Stomach (tissue), 9 donors: ENCODE results near the gene ARL6IP4. TPM values are rescaled to one million over a fixed set of nuclear protein-coding genes. Genes with fewer than 3 reads are reported as not detected.

Source experiments
- DNase-seq, 2 donors: peaks; one replicate each; pipeline versions ENCODE4 v3.0.0 to v3.0.0-alpha.2; 2013 to 2019
- H3K27ac ChIP-seq, 5 donors: fragments of 200-600 bp in 4 of 5; sonication (generic) in 4 of 5; one replicate each; pipeline ENCODE4 v1.5.1; 2013 to 2019; ENCODE audit warnings: mild to moderate bottlenecking in 1 of 5, moderate library complexity in 1 of 5
- H3K27me3 ChIP-seq, 3 donors: fragments of 200-600 bp; sonication (generic); one replicate each; pipeline ENCODE4 v1.5.1; 2017 to 2019; ENCODE audit warnings: mixed run types in 1 of 3
- H3K36me3 ChIP-seq, 4 donors: fragments of 200-600 bp; sonication (generic); 1 replicate in 3 of 4; 2 replicates in 1 of 4; pipeline ENCODE4 v1.5.1; 2016 to 2019
- H3K4me1 ChIP-seq, 4 donors: fragments of 200-600 bp; sonication (generic); one replicate each; pipeline ENCODE4 v1.5.1; 2016 to 2019
- H3K4me3 ChIP-seq, 4 donors: fragments of 200-600 bp; sonication (generic) in 3 of 4; one replicate each; pipeline ENCODE4 v1.5.1; 2016 to 2019; ENCODE audit warnings: mild to moderate bottlenecking in 1 of 4
- H3K9me3 ChIP-seq, 4 donors: fragments of 200-600 bp; sonication (generic); one replicate each; pipeline ENCODE4 v1.5.1; 2016 to 2019
- CTCF ChIP-seq, 7 experiments: fragments of 450-650 bp in 4 of 7; fragments of 200-600 bp in 3 of 7; sonication (generic) in 3 of 7; IDR thresholded peaks; one replicate each; pipeline ENCODE4 v1.5.1; 2016 to 2019; ENCODE audit warnings: antibody characterized with exemption in 7 of 7, control low read depth in 2 of 7, mild to moderate bottlenecking in 1 of 7
- EP300 ChIP-seq: sonication (generic); formaldehyde crosslinking; IDR thresholded peaks from one replicate; pipeline ENCODE4 v1.6.1; 2017; ENCODE audit warnings: antibody characterized with exemption
- POLR2A ChIP-seq, 4 donors: fragments of 450-650 bp; IDR thresholded peaks; one replicate each; pipeline ENCODE4 v1.6.1; 2016; ENCODE audit warnings: antibody characterized with exemption in 4 of 4, control low read depth in 2 of 4, mild to moderate bottlenecking in 1 of 4, moderate library complexity in 1 of 4
- POLR2AphosphoS5 ChIP-seq, 3 donors: sonication (generic); formaldehyde crosslinking; IDR thresholded peaks; one replicate each; pipeline ENCODE4 v1.6.1; 2016; ENCODE audit warnings: antibody characterized with exemption in 3 of 3
- WGBS, 5 donors: extraction: QIAGEN DNeasy Blood & Tissue Kit in 3 of 5; methylation state at CpG; one replicate each; pipeline versions ENCODE4 v1.1.5 to v1.1.7; 2013 to 2018; 5-methylcytosine and 5-hydroxymethylcytosine counted together
- intact Hi-C: fragments of 100-400 bp; cut with DNase I; formaldehyde crosslinking; loops from one replicate; pipeline ENCODE4 v1.15.1; 2023; ENCODE audit warnings: low total_unique reads
- polyA plus RNA-seq, 3 donors: library from polyadenylated mRNA; stranded (reverse); fragments of 200-250 nt; gene quantifications; one replicate each; pipeline ENCODE4 v1.2.3, GENCODE V29; 2013
- total RNA-seq, 5 donors: library from RNA; depleted of rRNA; stranded (reverse); fragments of >200 nt; gene quantifications; one replicate each; pipeline versions ENCODE4 v1.1.0 to v1.2.3, GENCODE V29; 2014 to 2016
- donor health status: healthy with polysubstance abuse.
- donor health status: Bipolar disorder and iron deficiency.
- donor health status: healthy.

The ARL6IP4 gene
- total and polyA plus RNA-seq, 8 donors = 104 to 432 (median 284) TPM

GRCh38 chr12:122955156-122955555, 25.3 kb upstream of the ARL6IP4 start:
- 54 to 77% (median 66%) methylated on average over 4 to 8 of the region's 8 CpGs for WGBS, 5 donors
- H3K27ac ChIP-seq = no peak overlapping the region
- peaks cover 0 to 23% (median 5%) of the 10 kb centered on the region in 4 donors for H3K4me1 ChIP-seq
- no peak for DNase-seq
- H3K27me3 ChIP-seq = no peaks in the 10 kb centered on the region
- TF ChIP-seq POLR2AphosphoS5 (IDR thresholded peaks at IDR 0.05) (no peak), POLR2A (IDR thresholded peaks at IDR 0.05) (no peak), EP300 (no peak), CTCF (IDR thresholded peaks at IDR 0.05) (no peak)
- intact Hi-C loops = no loop called here
- peaks cover 5 to 35% (median 13%) of the 10 kb centered on the region in 4 donors for H3K36me3 ChIP-seq
- H3K4me3 ChIP-seq = no peak overlapping the region
- no peaks in the 10 kb centered on the region for H3K9me3 ChIP-seq

GRCh38 chr12:122956035-122956434, 24.4 kb upstream of the ARL6IP4 start:
- no peak overlapping the region for H3K4me3 ChIP-seq
- no peaks in the 10 kb centered on the region for H3K27me3 ChIP-seq
- H3K36me3 ChIP-seq = peaks cover 5 to 35% (median 13%) of the 10 kb centered on the region in 4 donors
- no peak for DNase-seq
- peaks cover 0 to 15% (median 5%) of the 10 kb centered on the region in 4 donors for H3K4me1 ChIP-seq
- intact Hi-C loops = no loop called here
- no peaks in the 10 kb centered on the region for H3K9me3 ChIP-seq
- TF ChIP-seq POLR2AphosphoS5 (IDR thresholded peaks at IDR 0.05) (no peak), EP300 (no peak), POLR2A (IDR thresholded peaks at IDR 0.05) (no peak), CTCF (IDR thresholded peaks at IDR 0.05) (no peak)
- H3K27ac ChIP-seq = no peak overlapping the region
- 71 to 92% (median 82%) methylated on average over 2 of the region's 2 CpGs for WGBS, 5 donors

- intact Hi-C loops = no loop called here
- no peak overlapping the region for H3K27ac ChIP-seq
- TF ChIP-seq EP300 = no peak
- TF ChIP-seq POLR2AphosphoS5 (IDR thresholded peaks at IDR 0.05) = no peak
- no peak for TF ChIP-seq CTCF (IDR thresholded peaks at IDR 0.05)
- no peak for TF ChIP-seq POLR2A (IDR thresholded peaks at IDR 0.05)
- no peaks in the 10 kb centered on the region for H3K27me3 ChIP-seq
- peaks cover 5 to 35% (median 13%) of the 10 kb centered on the region in 4 donors for H3K36me3 ChIP-seq
- peaks cover 6 to 25% (median 19%) of the 10 kb centered on the region in 4 donors for H3K4me1 ChIP-seq
- H3K9me3 ChIP-seq = no peaks in the 10 kb centered on the region
- 75 to 88% (median 78%) methylated on average over 5 of the region's 5 CpGs for WGBS, 5 donors
- DNase-seq = no peak
- H3K4me3 ChIP-seq = no peak overlapping the region
Measured at GRCh38 chr12:122958198-122958888, 22.1 kb upstream of the ARL6IP4 start.

GRCh38 chr12:122959566-122960192, 20.8 kb upstream of the ARL6IP4 start:
- intact Hi-C loops = no loop called here
- no peaks in the 10 kb centered on the region for H3K27me3 ChIP-seq
- H3K9me3 ChIP-seq = no peaks in the 10 kb centered on the region
- DNase-seq = no peak
- 89 to 96% (median 94%) methylated on average over 27 to 35 of the region's 35 CpGs for WGBS, 5 donors
- H3K27ac ChIP-seq = no peak overlapping the region
- peaks cover 15 to 39% (median 32%) of the 10 kb centered on the region in 4 donors for H3K4me1 ChIP-seq
- TF ChIP-seq POLR2A (IDR thresholded peaks at IDR 0.05) = no peak
- peaks cover 5 to 35% (median 13%) of the 10 kb centered on the region in 4 donors for H3K36me3 ChIP-seq
- H3K4me3 ChIP-seq = no peak overlapping the region

GRCh38 chr12:122960193-122960569, 20.3 kb upstream of the ARL6IP4 start:
- no peak overlapping the region for H3K27ac ChIP-seq
- whole genome bisulfite sequencing, 5 donors = 92 to 98% (median 95%) methylated on average over 6 to 8 of the region's 8 CpGs
- intact Hi-C loops = no loop called here
- TF ChIP-seq CTCF (IDR thresholded peaks at IDR 0.05) (no peak), EP300 (no peak), POLR2A (IDR thresholded peaks at IDR 0.05) (no peak), POLR2AphosphoS5 (IDR thresholded peaks at IDR 0.05) (no peak)
- H3K4me3 ChIP-seq = no peak overlapping the region
- no peaks in the 10 kb centered on the region for H3K27me3 ChIP-seq
- H3K9me3 ChIP-seq = no peaks in the 10 kb centered on the region
- H3K36me3 ChIP-seq = peaks cover 5 to 35% (median 13%) of the 10 kb centered on the region in 4 donors
- DNase-seq = no peak
- H3K4me1 ChIP-seq = peaks cover 18 to 44% (median 37%) of the 10 kb centered on the region in 4 donors
